GM19372 (cell line): ENCODE results near the gene ABCB1.

Experiments
- ATAC-seq: cut with Tn5 transposase; IDR thresholded peaks from one replicate; pipeline ENCODE4 v1.9.1; 2021; ENCODE audit warnings: mild to moderate bottlenecking, low read depth, moderate library complexity; ENCODE audit not compliant: unreplicated experiment

The ABCB1 gene

GRCh38 chr7:87600130-87601124 lies at the start of gene ABCB1:
Gene ABCB1, minus strand, starts transcription at chr7:87600884. Its CDS starts 700 bp downstream, at chr7:87600184.
- ATAC-seq, result peak; percentile 53

- ATAC-seq, result no peak
Measured at GRCh38 chr7:87648316-87648715, 47.6 kb upstream of the ABCB1 start.

- no peak for ATAC-seq
Measured at GRCh38 chr7:87645446-87645845, 44.8 kb upstream of the ABCB1 start.

GRCh38 chr7:87635921-87636320 lies 35.2 kb upstream of the ABCB1 start:
- no peak for ATAC-seq

GRCh38 chr7:87628780-87629569 lies 28.3 kb upstream of the ABCB1 start:
- ATAC-seq, result no peak

GRCh38 chr7:87627634-87627994 lies 26.9 kb upstream of the ABCB1 start:
- ATAC-seq, result peak; percentile 10

GRCh38 chr7:87625101-87625500 lies 24.4 kb upstream of the ABCB1 start:
- ATAC-seq, result no peak

GRCh38 chr7:87624628-87625027 lies 23.9 kb upstream of the ABCB1 start:
- no peak for ATAC-seq

- ATAC-seq, result no peak
Measured at GRCh38 chr7:87615197-87615596, 14.5 kb upstream of the ABCB1 start.

GRCh38 chr7:87609916-87610315 lies 9.2 kb upstream of the ABCB1 start:
- no peak for ATAC-seq

- no peak for ATAC-seq
Measured at GRCh38 chr7:87608431-87608830, 7.7 kb upstream of the ABCB1 start.

GRCh38 chr7:87604264-87604663 lies 3.6 kb upstream of the ABCB1 start:
- no peak for ATAC-seq

GRCh38 chr7:87599336-87599735 lies 1.3 kb downstream of the ABCB1 start:
- peak; percentile 96 for ATAC-seq

- no peak for ATAC-seq
Measured at GRCh38 chr7:87598234-87599009, 2.3 kb downstream of the ABCB1 start.

GRCh38 chr7:87596696-87597095 lies 4.0 kb downstream of the ABCB1 start:
- no peak for ATAC-seq

GRCh38 chr7:87596136-87596535 lies 4.5 kb downstream of the ABCB1 start:
- no peak for ATAC-seq

GRCh38 chr7:87592300-87592699 lies 8.4 kb downstream of the ABCB1 start:
- no peak for ATAC-seq

GRCh38 chr7:87591211-87591610 lies 9.5 kb downstream of the ABCB1 start:
- no peak for ATAC-seq

- no peak for ATAC-seq
Measured at GRCh38 chr7:87590578-87590977, 10.1 kb downstream of the ABCB1 start.

GRCh38 chr7:87589631-87590030 lies 11.1 kb downstream of the ABCB1 start:
- no peak for ATAC-seq

- ATAC-seq, result no peak
Measured at GRCh38 chr7:87581723-87582122, 19.0 kb downstream of the ABCB1 start.
